SU-DHL-6 (cell line): ENCODE data around the gene CDC6.

ENCODE experiments used
- H2AFZ ChIP-seq: fragments of 200-600 bp; sonication (generic); 2 replicates; pipeline ENCODE4 v1.6.1; 2014; ENCODE audit warnings: low read depth, mild to moderate bottlenecking, moderate library complexity, mixed read lengths, antibody characterized with exemption, low read length; ENCODE audit not compliant: severe bottlenecking
- H3F3A ChIP-seq: fragments of 200-600 bp; shearing (Covaris generic); 2 replicates; pipeline ENCODE4 v1.6.0; 2016; ENCODE audit warnings: antibody characterized with exemption, mild to moderate bottlenecking; ENCODE audit not compliant: insufficient read depth
- H3K27ac ChIP-seq: fragments of 200-600 bp; sonication (generic); 2 replicates; pipeline ENCODE4 v1.5.1; 2016; ENCODE audit warnings: low read depth, mild to moderate bottlenecking, low read length, moderate library complexity, mixed read lengths
- H3K27me3 ChIP-seq: fragments of 200-600 bp; sonication (generic), shearing (Covaris generic); 2 replicates; pipeline ENCODE4 v1.6.0; 2014; ENCODE audit warnings: mild to moderate bottlenecking, low read length
- H3K36me3 ChIP-seq: fragments of 200-600 bp; sonication (generic); 2 replicates; pipeline ENCODE4 v1.6.1; 2014; ENCODE audit warnings: mild to moderate bottlenecking, low read length, mixed read lengths
- H3K4me2 ChIP-seq: fragments of 300-600, 200-600 bp; shearing (Covaris generic), sonication (generic); 2 replicates; pipeline ENCODE4 v1.6.0; 2014; ENCODE audit warnings: low read length, low read depth, mild to moderate bottlenecking; ENCODE audit not compliant: poor library complexity, severe bottlenecking
- H3K4me3 ChIP-seq: fragments of 200-600 bp; sonication (generic); 2 replicates; pipeline ENCODE4 v1.5.1; 2014; ENCODE audit warnings: antibody characterized with exemption, low read length, mild to moderate bottlenecking, mixed read lengths; ENCODE audit not compliant: insufficient read depth, poor library complexity, severe bottlenecking
- H3K79me2 ChIP-seq: fragments of 200-600 bp; sonication (generic); 2 replicates; pipeline ENCODE4 v1.6.1; 2014; ENCODE audit warnings: mild to moderate bottlenecking, low read length, moderate library complexity; ENCODE audit not compliant: insufficient read depth
- H3K9ac ChIP-seq: fragments of 200-600 bp; sonication (generic); 2 replicates; pipeline ENCODE4 v1.7.0; 2014; ENCODE audit warnings: mild to moderate bottlenecking, low read length
- H3K9me2 ChIP-seq: fragments of 200-600 bp; sonication (generic); replicated peaks from 2 replicates; pipeline ENCODE4 v1.6.1; 2014; ENCODE audit warnings: low read length; ENCODE audit not compliant: insufficient read depth
- H3K9me3 ChIP-seq: fragments of 200-600 bp; sonication (generic); 2 replicates; pipeline ENCODE4 v1.6.1; 2014; ENCODE audit warnings: low read length, mixed read lengths; ENCODE audit not compliant: insufficient read depth
- H4K20me1 ChIP-seq: fragments of 200-600 bp; sonication (generic); 2 replicates; pipeline ENCODE4 v1.6.1; 2014; ENCODE audit warnings: low read depth, mild to moderate bottlenecking, antibody characterized with exemption, low read length, moderate library complexity, mixed read lengths
- EZH2phosphoT487 ChIP-seq: fragments of 200-600 bp; sonication (generic), shearing (Covaris generic); conservative IDR thresholded peaks from 2 replicates; pipeline ENCODE4 v1.6.1; 2018; ENCODE audit warnings: mild to moderate bottlenecking, antibody characterized with exemption, low read length, moderate library complexity, mixed read lengths
- TF ChIP-seq, protein P1 (sequence below): fragments of 200-600 bp; sonication (generic); IDR thresholded peaks from one replicate; pipeline ENCODE4 v1.5.1; 2017; ENCODE audit warnings: antibody characterized with exemption, mild to moderate bottlenecking, low read length, moderate library complexity; ENCODE audit not compliant: insufficient read depth, poor library complexity, severe bottlenecking

Gene CDC6

DNA sequence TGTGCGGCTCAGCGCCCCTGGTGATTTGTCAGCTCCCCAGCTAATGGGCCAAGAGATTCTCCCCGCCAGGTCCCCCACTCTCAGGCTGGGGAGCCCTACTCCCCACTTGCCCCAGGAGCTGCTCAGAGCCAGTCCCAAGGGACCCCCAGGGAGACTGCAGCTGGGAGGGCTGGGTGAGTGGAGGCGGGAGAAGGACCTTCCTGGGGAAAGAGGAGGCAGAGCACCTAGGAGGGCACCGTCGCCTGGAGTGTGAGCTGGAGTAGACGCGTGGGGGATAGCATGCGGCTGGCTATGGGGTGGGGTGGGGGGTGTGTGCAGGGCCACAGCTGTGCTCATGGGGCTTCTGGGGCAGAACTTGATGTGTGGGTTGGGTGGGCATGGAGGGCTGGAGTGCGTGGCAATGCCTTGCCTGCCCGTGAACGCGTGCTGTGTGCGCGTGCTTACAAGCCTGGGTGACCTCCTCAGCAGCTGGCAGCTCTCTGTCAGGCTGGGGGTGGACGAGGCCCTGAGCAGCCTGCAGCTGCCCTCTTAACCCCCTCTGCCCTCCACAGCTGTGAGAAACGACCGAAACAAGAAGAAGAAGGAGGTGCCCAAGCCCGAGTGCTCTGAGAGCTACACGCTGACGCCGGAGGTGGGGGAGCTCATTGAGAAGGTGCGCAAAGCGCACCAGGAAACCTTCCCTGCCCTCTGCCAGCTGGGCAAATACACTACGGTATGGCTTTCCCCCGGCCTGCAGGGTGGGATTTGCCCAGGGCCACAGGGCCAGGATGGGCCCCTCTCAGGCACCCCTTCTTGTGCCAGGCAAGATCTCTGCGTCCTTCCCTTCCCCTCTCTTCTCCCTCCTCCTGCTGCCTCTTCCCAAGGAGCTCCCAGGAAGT lies 63.9 kb downstream of the CDC6 start:
- no peaks in the 10 kb centered on the region for H3F3A ChIP-seq
- H3K4me3 ChIP-seq = no peak overlapping the region
- H3K79me2 ChIP-seq = no peaks in the 10 kb centered on the region
- no peaks in the 10 kb centered on the region for H3K36me3 ChIP-seq
- no peak overlapping the region for H3K4me2 ChIP-seq
- no peaks in the 10 kb centered on the region for H3K9me3 ChIP-seq
- H3K27me3 ChIP-seq = no peaks in the 10 kb centered on the region
- no peak overlapping the region for H3K27ac ChIP-seq
- H3K9ac ChIP-seq = no peak overlapping the region
- no peaks in the 10 kb centered on the region for H3K9me2 ChIP-seq
- H2AFZ ChIP-seq = no peak overlapping the region
- TF ChIP-seq, protein P1, sequence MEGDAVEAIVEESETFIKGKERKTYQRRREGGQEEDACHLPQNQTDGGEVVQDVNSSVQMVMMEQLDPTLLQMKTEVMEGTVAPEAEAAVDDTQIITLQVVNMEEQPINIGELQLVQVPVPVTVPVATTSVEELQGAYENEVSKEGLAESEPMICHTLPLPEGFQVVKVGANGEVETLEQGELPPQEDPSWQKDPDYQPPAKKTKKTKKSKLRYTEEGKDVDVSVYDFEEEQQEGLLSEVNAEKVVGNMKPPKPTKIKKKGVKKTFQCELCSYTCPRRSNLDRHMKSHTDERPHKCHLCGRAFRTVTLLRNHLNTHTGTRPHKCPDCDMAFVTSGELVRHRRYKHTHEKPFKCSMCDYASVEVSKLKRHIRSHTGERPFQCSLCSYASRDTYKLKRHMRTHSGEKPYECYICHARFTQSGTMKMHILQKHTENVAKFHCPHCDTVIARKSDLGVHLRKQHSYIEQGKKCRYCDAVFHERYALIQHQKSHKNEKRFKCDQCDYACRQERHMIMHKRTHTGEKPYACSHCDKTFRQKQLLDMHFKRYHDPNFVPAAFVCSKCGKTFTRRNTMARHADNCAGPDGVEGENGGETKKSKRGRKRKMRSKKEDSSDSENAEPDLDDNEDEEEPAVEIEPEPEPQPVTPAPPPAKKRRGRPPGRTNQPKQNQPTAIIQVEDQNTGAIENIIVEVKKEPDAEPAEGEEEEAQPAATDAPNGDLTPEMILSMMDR = no peak
- TF ChIP-seq EZH2phosphoT487 = no peak
- no peaks in the 10 kb centered on the region; the same call in 1 of the 2 replicates for H4K20me1 ChIP-seq

DNA sequence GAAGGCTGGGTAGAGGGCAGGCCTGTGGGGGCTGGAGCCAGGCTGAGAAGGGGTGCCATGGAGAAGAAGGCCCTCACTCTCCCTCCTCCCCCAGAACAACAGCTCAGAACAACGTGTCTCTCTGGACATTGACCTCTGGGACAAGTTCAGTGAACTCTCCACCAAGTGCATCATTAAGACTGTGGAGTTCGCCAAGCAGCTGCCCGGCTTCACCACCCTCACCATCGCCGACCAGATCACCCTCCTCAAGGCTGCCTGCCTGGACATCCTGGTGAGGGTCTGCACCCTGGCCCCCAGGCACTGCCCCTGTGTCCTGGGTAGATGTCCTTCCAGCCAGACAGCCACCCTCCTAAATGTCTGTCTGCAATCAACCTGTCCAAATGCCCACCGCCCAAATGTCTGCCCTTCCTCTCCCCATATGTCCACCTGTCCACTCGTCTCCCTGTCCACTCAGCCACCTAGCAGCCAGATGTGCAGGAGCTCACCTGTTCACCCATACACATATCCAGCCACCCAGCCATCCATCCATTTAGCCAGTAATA lies 64.6 kb downstream of the CDC6 start:
- no peaks in the 10 kb centered on the region for H3K36me3 ChIP-seq
- H3K27ac ChIP-seq = no peak overlapping the region
- no peak overlapping the region for H3K9ac ChIP-seq
- no peak overlapping the region for H2AFZ ChIP-seq
- H3K79me2 ChIP-seq = no peaks in the 10 kb centered on the region
- H3K9me2 ChIP-seq = no peaks in the 10 kb centered on the region
- H3K27me3 ChIP-seq = no peaks in the 10 kb centered on the region
- no peaks in the 10 kb centered on the region; the same call in 1 of the 2 replicates for H4K20me1 ChIP-seq
- H3K9me3 ChIP-seq = no peaks in the 10 kb centered on the region
- no peak overlapping the region for H3K4me3 ChIP-seq
- TF ChIP-seq EZH2phosphoT487 = no peak
- TF ChIP-seq, protein P1 = no peak
- H3K4me2 ChIP-seq = no peak overlapping the region
- no peaks in the 10 kb centered on the region for H3F3A ChIP-seq

DNA sequence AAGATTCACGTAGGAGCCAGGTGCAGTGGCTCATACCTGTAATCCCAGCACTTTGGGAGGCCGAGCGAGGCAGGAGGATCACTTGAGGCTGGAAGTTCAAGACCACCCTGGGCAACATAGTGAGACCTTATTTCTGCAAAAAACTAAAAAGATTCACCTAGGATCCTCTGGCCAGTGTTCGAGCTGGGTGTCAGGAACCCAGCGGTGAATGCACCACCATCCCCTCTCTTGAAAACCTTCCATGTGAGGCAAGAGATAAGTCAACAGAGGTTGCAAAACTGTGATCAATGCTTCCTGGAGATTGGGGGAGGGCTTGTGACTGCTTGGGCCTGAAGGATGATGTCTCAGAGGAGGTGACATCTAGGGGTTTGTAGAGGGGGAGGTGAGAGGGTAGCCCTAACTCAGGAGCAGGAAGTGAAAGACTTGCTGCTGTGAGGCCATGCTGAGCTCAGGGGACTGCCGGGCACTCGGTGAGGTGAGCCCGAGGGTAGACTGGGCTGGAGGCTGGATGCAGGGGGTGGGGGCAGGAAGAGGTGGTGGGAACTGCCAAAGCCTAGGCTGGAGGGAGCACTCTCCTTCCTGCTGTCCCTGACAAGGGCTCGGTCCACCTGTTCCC lies 65.2 kb downstream of the CDC6 start:
- Histone ChIP-seq H3K36me3 (no peaks in the 10 kb centered on the region), H3K4me2 (no peak overlapping the region), H3K79me2 (no peaks in the 10 kb centered on the region), H3K27me3 (no peaks in the 10 kb centered on the region), H3K9me2 (no peaks in the 10 kb centered on the region), H4K20me1 (no peaks in the 10 kb centered on the region; the same call in 1 of the 2 replicates), H2AFZ (no peak overlapping the region), H3F3A (no peaks in the 10 kb centered on the region), H3K4me3 (no peak overlapping the region), H3K9ac (no peak overlapping the region), H3K9me3 (no peaks in the 10 kb centered on the region), H3K27ac (no peak overlapping the region)
- TF ChIP-seq, protein P1 = no peak
- no peak for TF ChIP-seq EZH2phosphoT487
